ENCODE data around the gene DNASE1. TPM values are rescaled to one million over a fixed set of nuclear protein-coding genes. Genes with fewer than 3 reads are reported as not detected.
"Not testable (repeated sequence)": the region's sequence is repeated elsewhere in the genome, so short reads cannot be mapped to it uniquely, and the experiment has no call there.

DNASE1 gene
- 41.1 TPM for total RNA-seq

- DNase-seq, result peak; percentile 58
Measured at GRCh38 chr16:3654249-3654991, at the start of gene DNASE1. Gene DNASE1, plus strand, starts transcription at chr16:3654691. Its CDS starts 683 bp downstream, at chr16:3655374.

- DNase-seq, result no peak
Measured at GRCh38 chr16:3606441-3606840, 48.0 kb upstream of the DNASE1 start.

GRCh38 chr16:3607161-3607560 is 47.3 kb upstream of the DNASE1 start:
- no peak for DNase-seq

- no peak for DNase-seq
Measured at GRCh38 chr16:3607634-3608033, 46.9 kb upstream of the DNASE1 start.

GRCh38 chr16:3608069-3608468 is 46.4 kb upstream of the DNASE1 start:
- no peak for DNase-seq

- not testable (repeated sequence) for DNase-seq
Measured at GRCh38 chr16:3608976-3609375, 45.5 kb upstream of the DNASE1 start.

GRCh38 chr16:3609895-3610697 is 44.4 kb upstream of the DNASE1 start:
- DNase-seq, result no peak

GRCh38 chr16:3610698-3611145 is 43.8 kb upstream of the DNASE1 start:
- DNase-seq, result no peak

GRCh38 chr16:3611146-3611975 is 43.1 kb upstream of the DNASE1 start, which contains the start of gene SLX4:
Gene SLX4, minus strand, starts transcription at chr16:3611606. Its CDS starts 2,642 bp downstream, at chr16:3608964.
- peak; percentile 98 for DNase-seq

- no peak for DNase-seq
Measured at GRCh38 chr16:3612510-3613466, 41.7 kb upstream of the DNASE1 start.

- DNase-seq, result no peak
Measured at GRCh38 chr16:3618769-3619141, 35.7 kb upstream of the DNASE1 start.

GRCh38 chr16:3623642-3624041 is 30.8 kb upstream of the DNASE1 start:
- no peak for DNase-seq

- DNase-seq, result no peak
Measured at GRCh38 chr16:3625331-3625730, 29.2 kb upstream of the DNASE1 start.

GRCh38 chr16:3625911-3626732 is 28.4 kb upstream of the DNASE1 start:
- no peak for DNase-seq

- peak; percentile 38 for DNase-seq
Measured at GRCh38 chr16:3637371-3637923, 17.0 kb upstream of the DNASE1 start.

GRCh38 chr16:3638916-3639644 is 15.4 kb upstream of the DNASE1 start:
- no peak for DNase-seq

GRCh38 chr16:3640207-3640606 is 14.3 kb upstream of the DNASE1 start:
- no peak for DNase-seq

GRCh38 chr16:3640632-3641501 is 13.6 kb upstream of the DNASE1 start:
- DNase-seq, result no peak

Measured in tongue (tissue), 2 donors.